ENCODE data around the gene NOD1.

The NOD1 gene

GRCh38 chr7:30466266-30466665, 12.3 kb downstream of the NOD1 start:
- TF ChIP-seq TAF1 (IDR thresholded peaks at IDR 0.05; ENCODE audit: borderline replicate concordance, insufficient read depth, low read length) (no peak), SIN3A (IDR thresholded peaks at IDR 0.05; ENCODE audit: borderline replicate concordance, insufficient read depth, low read length) (no peak)

- TF ChIP-seq TAF1 (IDR thresholded peaks at IDR 0.05; ENCODE audit: borderline replicate concordance, insufficient read depth, low read length) (no peak), REST (IDR thresholded peaks at IDR 0.05; ENCODE audit: insufficient read depth in 1 of 2, low read depth in 2 of 2, low read length in 2 of 2) (no peak), SIN3A (IDR thresholded peaks at IDR 0.05; ENCODE audit: borderline replicate concordance, insufficient read depth, low read length) (no peak), POLR2AphosphoS5 (IDR thresholded peaks at IDR 0.05; ENCODE audit: low read depth, low read length) (no peak), FOXP2 (optimal IDR thresholded peaks at IDR 0.05; ENCODE audit: borderline replicate concordance, extremely low read depth, extremely low read length, insufficient read depth) (no peak)
Measured at GRCh38 chr7:30465811-30466180, 12.8 kb downstream of the NOD1 start.

GRCh38 chr7:30465046-30465810, 13.4 kb downstream of the NOD1 start:
- TF ChIP-seq REST (IDR thresholded peaks at IDR 0.05; ENCODE audit: insufficient read depth in 1 of 2, low read depth in 2 of 2, low read length in 2 of 2) = no peak
- no peak for TF ChIP-seq TAF1 (IDR thresholded peaks at IDR 0.05; ENCODE audit: borderline replicate concordance, insufficient read depth, low read length)
- no peak for TF ChIP-seq FOXP2 (optimal IDR thresholded peaks at IDR 0.05; ENCODE audit: borderline replicate concordance, extremely low read depth, extremely low read length, insufficient read depth)
- TF ChIP-seq POLR2AphosphoS5 (IDR thresholded peaks at IDR 0.05; ENCODE audit: low read depth, low read length) = no peak
- TF ChIP-seq SIN3A (IDR thresholded peaks at IDR 0.05; ENCODE audit: borderline replicate concordance, insufficient read depth, low read length) = no peak

- TF ChIP-seq FOXP2 (optimal IDR thresholded peaks at IDR 0.05; ENCODE audit: borderline replicate concordance, extremely low read depth, extremely low read length, insufficient read depth) = no peak
- no peak for TF ChIP-seq POLR2AphosphoS5 (IDR thresholded peaks at IDR 0.05; ENCODE audit: low read depth, low read length)
- no peak for TF ChIP-seq SIN3A (IDR thresholded peaks at IDR 0.05; ENCODE audit: borderline replicate concordance, insufficient read depth, low read length)
- no peak for TF ChIP-seq REST (IDR thresholded peaks at IDR 0.05; ENCODE audit: insufficient read depth in 1 of 2, low read depth in 2 of 2, low read length in 2 of 2)
- no peak for TF ChIP-seq TAF1 (IDR thresholded peaks at IDR 0.05; ENCODE audit: borderline replicate concordance, insufficient read depth, low read length)
Measured at GRCh38 chr7:30464231-30464671, 14.3 kb downstream of the NOD1 start.

GRCh38 chr7:30463405-30464145, 15.0 kb downstream of the NOD1 start:
- no peak for TF ChIP-seq SIN3A (IDR thresholded peaks at IDR 0.05; ENCODE audit: borderline replicate concordance, insufficient read depth, low read length)
- TF ChIP-seq FOXP2 (optimal IDR thresholded peaks at IDR 0.05; ENCODE audit: borderline replicate concordance, extremely low read depth, extremely low read length, insufficient read depth) = no peak
- TF ChIP-seq TAF1 (IDR thresholded peaks at IDR 0.05; ENCODE audit: borderline replicate concordance, insufficient read depth, low read length) = no peak

- TF ChIP-seq TAF1 (IDR thresholded peaks at IDR 0.05; ENCODE audit: borderline replicate concordance, insufficient read depth, low read length) (no peak), REST (IDR thresholded peaks at IDR 0.05; ENCODE audit: insufficient read depth in 1 of 2, low read depth in 2 of 2, low read length in 2 of 2) (no peak), FOXP2 (optimal IDR thresholded peaks at IDR 0.05; ENCODE audit: borderline replicate concordance, extremely low read depth, extremely low read length, insufficient read depth) (no peak), POLR2AphosphoS5 (IDR thresholded peaks at IDR 0.05; ENCODE audit: low read depth, low read length) (no peak), SIN3A (IDR thresholded peaks at IDR 0.05; ENCODE audit: borderline replicate concordance, insufficient read depth, low read length) (no peak)
Measured at GRCh38 chr7:30462179-30462578, 16.4 kb downstream of the NOD1 start.

Data from PFSK-1 (cell line).